ENCODE results near the gene KPNA5. TPM values are rescaled to one million over a fixed set of nuclear protein-coding genes. Genes with fewer than 3 reads are reported as not detected.

KPNA5 gene
- total RNA-seq, 1 experiment from 2014 or later, result 10.5 TPM

GRCh38 chr6:116779573-116780164 lies 98.7 kb downstream of the KPNA5 start:
- Histone ChIP-seq H3T11ph (ENCODE audit: low read length) (no peak overlapping the region), H3K79me2 (ENCODE audit: insufficient read depth, low read length) (no peaks in the 10 kb centered on the region), H4K5ac (ENCODE audit: insufficient read length, low read depth, low read length) (no peak overlapping the region), H2BK120ac (ENCODE audit: low read depth, low read length, poor library complexity, severe bottlenecking) (no peak overlapping the region), H3K4ac (ENCODE audit: low read depth, low read length) (no peak overlapping the region), H2AFZ (ENCODE audit: low read length) (peak overlapping the region; percentile 68), H4K8ac (replicated peaks; ENCODE audit: insufficient read length, low read depth, low read length) (no peak overlapping the region), H3K18ac (ENCODE audit: insufficient read length, low read depth, low read length) (no peak overlapping the region), H3K27me3 (ENCODE audit: insufficient read depth, low read length) (no peaks in the 10 kb centered on the region), H3K27ac (ENCODE audit: insufficient read length, low read depth, low read length) (no peak overlapping the region), H2BK5ac (ENCODE audit: insufficient read length, low read length) (no peak overlapping the region), H3K4me2 (ENCODE audit: insufficient read depth, insufficient read length, low read length) (no peak overlapping the region), H3K23me2 (ENCODE audit: insufficient read length, low read depth, low read length, poor library complexity, severe bottlenecking) (no peaks in the 10 kb centered on the region), H3K9ac (ENCODE audit: extremely low read depth, insufficient read length, low read length) (no peak overlapping the region), H3K14ac (ENCODE audit: insufficient read depth, low read length) (no peak overlapping the region), H3K4me1 (ENCODE audit: insufficient read depth, low read length) (no peaks in the 10 kb centered on the region), H2BK20ac (ENCODE audit: low read depth, low read length, poor library complexity, severe bottlenecking) (no peak overlapping the region), H2AK5ac (ENCODE audit: insufficient read length, low read length) (no peak overlapping the region), H3K9me3 (ENCODE audit: control insufficient read depth, low read depth, low read length) (no peaks in the 10 kb centered on the region), H2BK15ac (ENCODE audit: low read depth, low read length) (no peak overlapping the region), H4K91ac (ENCODE audit: insufficient read length, low read depth, low read length) (no peak overlapping the region), H2BK12ac (ENCODE audit: insufficient read length, low read depth, low read length) (no peak overlapping the region), H4K20me1 (ENCODE audit: control insufficient read depth, insufficient read depth, insufficient read length) (no peaks in the 10 kb centered on the region), H3K56ac (ENCODE audit: insufficient read length, low read depth, low read length) (no peak overlapping the region), H3K79me1 (ENCODE audit: insufficient read depth, low read depth, low read length, poor library complexity, severe bottlenecking) (no peaks in the 10 kb centered on the region), H3K23ac (ENCODE audit: insufficient read length, low read depth, low read length) (no peak overlapping the region)
- Mint-ChIP-seq H3K36me3 (ENCODE audit: insufficient read depth in 1 of 3, low read depth in 3 of 3) (no peaks in the 10 kb centered on the region), H3K27me3 (ENCODE audit: low read depth) (no peaks in the 10 kb centered on the region), H3K4me3 (no peak overlapping the region), H3K9me3 (no peaks in the 10 kb centered on the region), H3K27ac (no peak overlapping the region), H3K4me1 (no peaks in the 10 kb centered on the region)
- WGBS (ENCODE audit: extremely low coverage, insufficient read length, low lambda C conversion rate), result no CpG with 5 or more reads among the region's 13 CpGs
- no peak for DNase-seq
- peak; percentile 70 for TF ChIP-seq CTCF (conservative IDR thresholded peaks at IDR 0.05)

All from H9 (cell line).